WTC11 (cell line): ENCODE results near the gene ST8SIA3.

Experiments used
- JUN ChIP-seq: sonication (generic); formaldehyde crosslinking; IDR thresholded peaks from 2 replicates; pipeline ENCODE4 v1.8.0; 2023; ENCODE audit warnings: mild to moderate bottlenecking, missing genetic modification reagents
- ZNF121 ChIP-seq: sonication (generic); formaldehyde crosslinking; IDR thresholded peaks from 2 replicates; pipeline ENCODE4 v1.8.0; 2023; ENCODE audit warnings: missing genetic modification reagents
- TF ChIP-seq, protein P1 (sequence below): fragments of 200-600 bp; IDR thresholded peaks from 2 replicates; pipeline ENCODE4 v1.8.0; 2022; ENCODE audit warnings: antibody characterized with exemption
- TF ChIP-seq, protein P2 (sequence below): sonication (generic); formaldehyde crosslinking; IDR thresholded peaks from 2 replicates; pipeline ENCODE4 v1.8.1; 2023; ENCODE audit warnings: mild to moderate bottlenecking, missing genetic modification reagents, moderate library complexity
- TF ChIP-seq, protein P3 (sequence below): sonication (generic); formaldehyde crosslinking; IDR thresholded peaks from 2 replicates; pipeline ENCODE4 v1.8.1; 2022; ENCODE audit warnings: low read depth, missing genetic modification reagents, borderline replicate concordance
- TF ChIP-seq, protein P4 (sequence below): sonication (generic); formaldehyde crosslinking; IDR thresholded peaks from 2 replicates; pipeline ENCODE4 v1.8.0; 2022; ENCODE audit warnings: missing genetic modification reagents
- TF ChIP-seq, protein P5 (sequence below): sonication (generic); formaldehyde crosslinking; IDR thresholded peaks from 2 replicates; pipeline ENCODE4 v1.8.1; 2022; ENCODE audit warnings: missing genetic modification reagents, borderline replicate concordance

DNA sequence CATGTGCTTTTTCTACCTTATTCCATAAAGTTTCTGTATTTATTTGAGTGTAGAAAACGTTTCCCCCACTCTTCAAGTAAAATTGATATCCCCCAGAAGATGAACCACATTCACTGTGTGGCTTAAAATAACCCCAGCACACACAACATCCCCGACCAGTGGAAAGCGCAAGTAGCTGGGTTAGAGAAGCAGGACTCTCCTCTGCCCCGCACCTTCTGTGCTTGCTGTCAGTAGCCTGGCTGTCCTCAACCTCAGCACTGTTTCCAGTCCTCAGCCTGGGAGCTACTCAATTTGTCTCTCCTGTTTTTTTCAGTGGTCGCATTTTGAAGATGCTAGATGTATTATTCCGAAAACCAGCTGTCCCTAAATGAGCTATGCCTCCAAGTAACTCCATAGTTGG, 18.0 kb upstream of the ST8SIA3 start:
- TF ChIP-seq, protein P1, sequence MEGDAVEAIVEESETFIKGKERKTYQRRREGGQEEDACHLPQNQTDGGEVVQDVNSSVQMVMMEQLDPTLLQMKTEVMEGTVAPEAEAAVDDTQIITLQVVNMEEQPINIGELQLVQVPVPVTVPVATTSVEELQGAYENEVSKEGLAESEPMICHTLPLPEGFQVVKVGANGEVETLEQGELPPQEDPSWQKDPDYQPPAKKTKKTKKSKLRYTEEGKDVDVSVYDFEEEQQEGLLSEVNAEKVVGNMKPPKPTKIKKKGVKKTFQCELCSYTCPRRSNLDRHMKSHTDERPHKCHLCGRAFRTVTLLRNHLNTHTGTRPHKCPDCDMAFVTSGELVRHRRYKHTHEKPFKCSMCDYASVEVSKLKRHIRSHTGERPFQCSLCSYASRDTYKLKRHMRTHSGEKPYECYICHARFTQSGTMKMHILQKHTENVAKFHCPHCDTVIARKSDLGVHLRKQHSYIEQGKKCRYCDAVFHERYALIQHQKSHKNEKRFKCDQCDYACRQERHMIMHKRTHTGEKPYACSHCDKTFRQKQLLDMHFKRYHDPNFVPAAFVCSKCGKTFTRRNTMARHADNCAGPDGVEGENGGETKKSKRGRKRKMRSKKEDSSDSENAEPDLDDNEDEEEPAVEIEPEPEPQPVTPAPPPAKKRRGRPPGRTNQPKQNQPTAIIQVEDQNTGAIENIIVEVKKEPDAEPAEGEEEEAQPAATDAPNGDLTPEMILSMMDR, result no peak
- TF ChIP-seq, protein P2, sequence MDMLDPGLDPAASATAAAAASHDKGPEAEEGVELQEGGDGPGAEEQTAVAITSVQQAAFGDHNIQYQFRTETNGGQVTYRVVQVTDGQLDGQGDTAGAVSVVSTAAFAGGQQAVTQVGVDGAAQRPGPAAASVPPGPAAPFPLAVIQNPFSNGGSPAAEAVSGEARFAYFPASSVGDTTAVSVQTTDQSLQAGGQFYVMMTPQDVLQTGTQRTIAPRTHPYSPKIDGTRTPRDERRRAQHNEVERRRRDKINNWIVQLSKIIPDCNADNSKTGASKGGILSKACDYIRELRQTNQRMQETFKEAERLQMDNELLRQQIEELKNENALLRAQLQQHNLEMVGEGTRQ (CRISPR knock-in tag), result no peak
- TF ChIP-seq, protein P3, sequence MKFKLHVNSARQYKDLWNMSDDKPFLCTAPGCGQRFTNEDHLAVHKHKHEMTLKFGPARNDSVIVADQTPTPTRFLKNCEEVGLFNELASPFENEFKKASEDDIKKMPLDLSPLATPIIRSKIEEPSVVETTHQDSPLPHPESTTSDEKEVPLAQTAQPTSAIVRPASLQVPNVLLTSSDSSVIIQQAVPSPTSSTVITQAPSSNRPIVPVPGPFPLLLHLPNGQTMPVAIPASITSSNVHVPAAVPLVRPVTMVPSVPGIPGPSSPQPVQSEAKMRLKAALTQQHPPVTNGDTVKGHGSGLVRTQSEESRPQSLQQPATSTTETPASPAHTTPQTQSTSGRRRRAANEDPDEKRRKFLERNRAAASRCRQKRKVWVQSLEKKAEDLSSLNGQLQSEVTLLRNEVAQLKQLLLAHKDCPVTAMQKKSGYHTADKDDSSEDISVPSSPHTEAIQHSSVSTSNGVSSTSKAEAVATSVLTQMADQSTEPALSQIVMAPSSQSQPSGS (CRISPR knock-in tag), result no peak
- TF ChIP-seq, protein P4, sequence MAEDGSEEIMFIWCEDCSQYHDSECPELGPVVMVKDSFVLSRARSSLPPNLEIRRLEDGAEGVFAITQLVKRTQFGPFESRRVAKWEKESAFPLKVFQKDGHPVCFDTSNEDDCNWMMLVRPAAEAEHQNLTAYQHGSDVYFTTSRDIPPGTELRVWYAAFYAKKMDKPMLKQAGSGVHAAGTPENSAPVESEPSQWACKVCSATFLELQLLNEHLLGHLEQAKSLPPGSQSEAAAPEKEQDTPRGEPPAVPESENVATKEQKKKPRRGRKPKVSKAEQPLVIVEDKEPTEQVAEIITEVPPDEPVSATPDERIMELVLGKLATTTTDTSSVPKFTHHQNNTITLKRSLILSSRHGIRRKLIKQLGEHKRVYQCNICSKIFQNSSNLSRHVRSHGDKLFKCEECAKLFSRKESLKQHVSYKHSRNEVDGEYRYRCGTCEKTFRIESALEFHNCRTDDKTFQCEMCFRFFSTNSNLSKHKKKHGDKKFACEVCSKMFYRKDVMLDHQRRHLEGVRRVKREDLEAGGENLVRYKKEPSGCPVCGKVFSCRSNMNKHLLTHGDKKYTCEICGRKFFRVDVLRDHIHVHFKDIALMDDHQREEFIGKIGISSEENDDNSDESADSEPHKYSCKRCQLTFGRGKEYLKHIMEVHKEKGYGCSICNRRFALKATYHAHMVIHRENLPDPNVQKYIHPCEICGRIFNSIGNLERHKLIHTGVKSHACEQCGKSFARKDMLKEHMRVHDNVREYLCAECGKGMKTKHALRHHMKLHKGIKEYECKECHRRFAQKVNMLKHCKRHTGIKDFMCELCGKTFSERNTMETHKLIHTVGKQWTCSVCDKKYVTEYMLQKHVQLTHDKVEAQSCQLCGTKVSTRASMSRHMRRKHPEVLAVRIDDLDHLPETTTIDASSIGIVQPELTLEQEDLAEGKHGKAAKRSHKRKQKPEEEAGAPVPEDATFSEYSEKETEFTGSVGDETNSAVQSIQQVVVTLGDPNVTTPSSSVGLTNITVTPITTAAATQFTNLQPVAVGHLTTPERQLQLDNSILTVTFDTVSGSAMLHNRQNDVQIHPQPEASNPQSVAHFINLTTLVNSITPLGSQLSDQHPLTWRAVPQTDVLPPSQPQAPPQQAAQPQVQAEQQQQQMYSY (CRISPR knock-in tag), result no peak
- TF ChIP-seq, protein P5, sequence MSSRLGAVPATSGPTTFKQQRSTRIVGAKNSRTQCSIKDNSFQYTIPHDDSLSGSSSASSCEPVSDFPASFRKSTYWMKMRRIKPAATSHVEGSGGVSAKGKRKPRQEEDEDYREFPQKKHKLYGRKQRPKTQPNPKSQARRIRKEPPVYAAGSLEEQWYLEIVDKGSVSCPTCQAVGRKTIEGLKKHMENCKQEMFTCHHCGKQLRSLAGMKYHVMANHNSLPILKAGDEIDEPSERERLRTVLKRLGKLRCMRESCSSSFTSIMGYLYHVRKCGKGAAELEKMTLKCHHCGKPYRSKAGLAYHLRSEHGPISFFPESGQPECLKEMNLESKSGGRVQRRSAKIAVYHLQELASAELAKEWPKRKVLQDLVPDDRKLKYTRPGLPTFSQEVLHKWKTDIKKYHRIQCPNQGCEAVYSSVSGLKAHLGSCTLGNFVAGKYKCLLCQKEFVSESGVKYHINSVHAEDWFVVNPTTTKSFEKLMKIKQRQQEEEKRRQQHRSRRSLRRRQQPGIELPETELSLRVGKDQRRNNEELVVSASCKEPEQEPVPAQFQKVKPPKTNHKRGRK (CRISPR knock-in tag), result no peak
- TF ChIP-seq JUN (CRISPR knock-in tag), result no peak
- no peak for TF ChIP-seq ZNF121 (CRISPR knock-in tag)
